ENCODE measurements around the gene ZNF709. TPM values are rescaled to one million over a fixed set of nuclear protein-coding genes. Genes with fewer than 3 reads are reported as not detected.
A peak's percentile ranks its signal among the peaks of the same experiment; 100 is the strongest.
"Not testable (repeated sequence)": the region's sequence is repeated elsewhere in the genome, so short reads cannot be mapped to it uniquely, and the experiment has no call there.

Gene ZNF709
- total RNA-seq, 4 donors from 2014 or later: 0.52 to 1.7 (median 0.61) TPM

DNA sequence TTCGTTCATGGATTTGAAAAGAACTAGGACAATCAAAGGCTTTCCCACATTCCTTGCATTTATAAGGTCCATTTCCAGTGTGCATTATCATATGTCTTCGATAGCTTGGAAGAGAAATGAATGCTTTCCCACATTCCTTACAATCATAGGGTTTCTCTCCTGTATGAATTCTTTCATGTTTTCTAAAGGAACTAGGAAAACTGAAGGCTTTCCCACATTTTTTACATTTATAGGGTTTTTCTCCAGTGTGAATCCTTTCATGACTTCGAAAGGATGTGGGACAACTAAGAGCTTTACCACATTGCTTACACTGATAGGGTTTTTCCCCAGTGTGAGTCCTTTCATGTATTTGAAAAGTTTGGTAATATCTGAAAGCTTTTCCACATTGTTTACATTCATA, 19.8 kb downstream of the ZNF709 start:
- in situ Hi-C loops (cut with MboI; ENCODE audit: low sequenced_read_pairs in 4 of 4) (no loop called here), intact Hi-C loops (cut with DNase I; ENCODE audit: low total_unique reads) (no loop called here)
- Histone ChIP-seq H3K9me3 (peaks cover 19 to 47% (median 28%) of the 10 kb centered on the region in 3 donors), H3K4me3 (peak overlapping the region in 1 of 4 donors; percentile 23), H3K27me3 (no peaks in the 10 kb centered on the region), H3K36me3 (peaks cover 9 to 39% of the 10 kb centered on the region in 2 donors), H3K27ac (no peak overlapping the region), H3K4me1 (no peaks in the 10 kb centered on the region)
- ATAC-seq: no peak
- no peak for TF ChIP-seq POLR2A (IDR thresholded peaks at IDR 0.05)
- TF ChIP-seq, protein P1, sequence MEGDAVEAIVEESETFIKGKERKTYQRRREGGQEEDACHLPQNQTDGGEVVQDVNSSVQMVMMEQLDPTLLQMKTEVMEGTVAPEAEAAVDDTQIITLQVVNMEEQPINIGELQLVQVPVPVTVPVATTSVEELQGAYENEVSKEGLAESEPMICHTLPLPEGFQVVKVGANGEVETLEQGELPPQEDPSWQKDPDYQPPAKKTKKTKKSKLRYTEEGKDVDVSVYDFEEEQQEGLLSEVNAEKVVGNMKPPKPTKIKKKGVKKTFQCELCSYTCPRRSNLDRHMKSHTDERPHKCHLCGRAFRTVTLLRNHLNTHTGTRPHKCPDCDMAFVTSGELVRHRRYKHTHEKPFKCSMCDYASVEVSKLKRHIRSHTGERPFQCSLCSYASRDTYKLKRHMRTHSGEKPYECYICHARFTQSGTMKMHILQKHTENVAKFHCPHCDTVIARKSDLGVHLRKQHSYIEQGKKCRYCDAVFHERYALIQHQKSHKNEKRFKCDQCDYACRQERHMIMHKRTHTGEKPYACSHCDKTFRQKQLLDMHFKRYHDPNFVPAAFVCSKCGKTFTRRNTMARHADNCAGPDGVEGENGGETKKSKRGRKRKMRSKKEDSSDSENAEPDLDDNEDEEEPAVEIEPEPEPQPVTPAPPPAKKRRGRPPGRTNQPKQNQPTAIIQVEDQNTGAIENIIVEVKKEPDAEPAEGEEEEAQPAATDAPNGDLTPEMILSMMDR (IDR thresholded peaks at IDR 0.05 in 4 of 5, conservative IDR thresholded peaks at IDR 0.05 in 1 of 5): no peak
- no peak for DNase-seq

DNA sequence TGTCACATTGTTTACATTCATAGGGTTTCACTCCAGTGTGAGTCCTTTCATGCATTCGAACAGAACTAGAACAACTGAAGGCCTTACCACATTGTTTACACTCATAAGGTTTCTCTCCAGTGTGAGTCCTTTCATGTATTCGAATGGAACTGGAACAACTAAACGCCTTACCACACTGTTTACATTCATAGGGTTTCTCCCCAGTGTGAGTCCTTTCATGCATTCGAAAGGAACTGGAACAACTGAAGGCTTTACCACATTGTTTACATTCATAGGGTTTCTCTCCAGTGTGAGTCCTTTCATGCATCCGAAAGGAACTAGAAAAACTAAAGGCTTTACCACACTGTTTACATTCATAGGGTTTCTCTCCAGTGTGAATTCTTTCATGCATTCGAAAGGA, 20.5 kb downstream of the ZNF709 start:
- intact Hi-C loops (cut with DNase I; ENCODE audit: low total_unique reads); H3K27ac ChIP-seq; ATAC-seq; H3K27me3 ChIP-seq; H3K4me1 ChIP-seq; in situ Hi-C loops (cut with MboI; ENCODE audit: low sequenced_read_pairs in 4 of 4); DNase-seq: not testable (repeated sequence)
- peak overlapping the region in 1 of 4 donors; percentile 23 for H3K4me3 ChIP-seq
- peaks cover 9 to 39% of the 10 kb centered on the region in 2 donors for H3K36me3 ChIP-seq
- peaks cover 19 to 47% (median 28%) of the 10 kb centered on the region in 3 donors for H3K9me3 ChIP-seq

DNA sequence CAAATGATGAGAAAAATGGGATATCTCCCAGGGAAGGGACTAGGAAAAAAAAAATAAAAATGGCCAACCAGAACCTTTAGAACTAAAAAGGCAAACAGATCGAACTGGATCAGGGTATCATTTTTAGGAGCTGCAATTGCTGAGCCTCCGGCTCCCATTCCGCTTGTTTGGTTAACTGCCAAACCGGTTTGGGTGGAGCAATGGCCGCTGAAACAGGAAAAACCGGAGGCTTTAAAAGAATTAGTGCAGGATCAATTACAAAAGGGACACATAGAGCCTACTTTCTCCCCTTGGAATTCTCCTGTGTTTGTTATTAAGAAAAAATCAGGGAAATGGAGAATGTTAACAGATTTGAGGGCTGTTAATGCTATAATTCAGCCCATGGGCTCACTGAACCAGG, 31.1 kb downstream of the ZNF709 start:
- Histone ChIP-seq H3K36me3 (no peaks in the 10 kb centered on the region), H3K4me3 (peak overlapping the region in 1 of 4 donors; percentile 1), H3K4me1 (no peaks in the 10 kb centered on the region), H3K9me3 (no peaks in the 10 kb centered on the region), H3K27ac (no peak overlapping the region), H3K27me3 (no peaks in the 10 kb centered on the region)
- no peak for TF ChIP-seq POLR2A (IDR thresholded peaks at IDR 0.05)
- TF ChIP-seq, protein P1 (IDR thresholded peaks at IDR 0.05 in 4 of 5, conservative IDR thresholded peaks at IDR 0.05 in 1 of 5): no peak
- ATAC-seq: no peak
- intact Hi-C loops (cut with DNase I; ENCODE audit: low total_unique reads) (no loop called here), in situ Hi-C loops (cut with MboI; ENCODE audit: low sequenced_read_pairs in 4 of 4) (no loop called here)
- no peak for DNase-seq

DNA sequence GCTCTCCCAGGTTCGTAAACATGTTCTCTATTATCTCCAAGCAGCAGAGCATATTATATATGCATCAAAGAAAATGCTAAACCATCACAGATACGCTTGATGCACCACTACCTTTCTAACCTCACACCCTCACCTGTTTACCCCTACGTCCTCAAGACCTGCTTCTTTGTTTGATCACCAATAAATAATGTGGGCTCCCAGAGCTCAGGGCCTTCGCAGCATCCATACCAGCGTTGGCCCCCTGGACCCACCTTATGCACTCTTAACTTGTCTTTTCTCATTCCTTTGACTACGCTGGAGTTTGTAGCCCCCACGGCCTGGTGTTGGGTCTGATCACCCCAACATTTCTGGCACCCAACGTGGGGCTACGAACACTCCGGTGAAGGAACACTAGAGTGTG, 33.8 kb downstream of the ZNF709 start:
- no peaks in the 10 kb centered on the region for H3K9me3 ChIP-seq
- no peak for TF ChIP-seq POLR2A (IDR thresholded peaks at IDR 0.05)
- TF ChIP-seq, protein P1 (IDR thresholded peaks at IDR 0.05 in 4 of 5, conservative IDR thresholded peaks at IDR 0.05 in 1 of 5): no peak

DNA sequence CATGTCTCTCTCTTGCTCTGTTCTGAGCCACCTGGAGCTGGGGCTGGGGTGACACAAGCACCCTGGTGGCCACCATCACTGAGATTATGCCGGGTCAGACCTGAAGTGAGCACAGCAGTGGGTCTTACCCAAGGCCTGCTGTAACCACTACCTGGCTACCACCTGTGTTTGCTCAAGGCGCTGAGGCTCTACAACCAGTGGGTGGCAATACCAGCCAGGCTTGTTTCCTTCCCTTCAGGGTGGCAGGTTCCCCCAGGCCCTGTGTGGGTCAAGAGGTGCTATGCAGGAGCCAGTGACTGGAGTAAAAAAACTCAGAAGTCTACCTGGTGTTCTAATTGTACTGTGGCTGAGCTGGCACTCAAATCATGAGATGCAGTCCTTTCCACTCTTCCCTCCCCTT, 35.8 kb downstream of the ZNF709 start:
- H3K9me3 ChIP-seq: no peaks in the 10 kb centered on the region
- H3K27ac ChIP-seq: no peak overlapping the region
- no peaks in the 10 kb centered on the region for H3K36me3 ChIP-seq
- no peak overlapping the region for H3K4me3 ChIP-seq
- no peak for DNase-seq
- no peak for ATAC-seq
- no peaks in the 10 kb centered on the region for H3K27me3 ChIP-seq
- no peaks in the 10 kb centered on the region for H3K4me1 ChIP-seq
- TF ChIP-seq, protein P1 (IDR thresholded peaks at IDR 0.05 in 4 of 5, conservative IDR thresholded peaks at IDR 0.05 in 1 of 5): no peak
- no peak for TF ChIP-seq POLR2A (IDR thresholded peaks at IDR 0.05)
- intact Hi-C loops (cut with DNase I; ENCODE audit: low total_unique reads) (no loop called here), in situ Hi-C loops (cut with MboI; ENCODE audit: low sequenced_read_pairs in 4 of 4) (no loop called here)

More for the DNA sequence above, 33.8 kb downstream of the ZNF709 start:
- in situ Hi-C loops (cut with MboI; ENCODE audit: low sequenced_read_pairs in 4 of 4) (no loop called here), intact Hi-C loops (cut with DNase I; ENCODE audit: low total_unique reads) (no loop called here)
- Histone ChIP-seq H3K27me3 (no peaks in the 10 kb centered on the region), H3K4me1 (no peaks in the 10 kb centered on the region), H3K36me3 (no peaks in the 10 kb centered on the region), H3K27ac (no peak overlapping the region), H3K4me3 (no peak overlapping the region)
- no peak for DNase-seq
- no peak for ATAC-seq
